Right atrium auricular region (tissue), 2 donors: ENCODE measurements around the gene STARD13. TPM values are rescaled to one million over a fixed set of nuclear protein-coding genes. Genes with fewer than 3 reads are reported as not detected.

ENCODE experiments used
- DNase-seq: peaks from one replicate; pipeline ENCODE4 v3.0.0-alpha.2; 2019; ENCODE audit warnings: low spot score
- H3K27ac ChIP-seq, 2 donors: fragments of 200-600 bp; sonication (generic); 1 replicate in 1 of 2; 2 replicates in 1 of 2; pipeline ENCODE4 v1.5.1; 2016 to 2019
- H3K27me3 ChIP-seq, 2 donors: fragments of 200-600 bp; sonication (generic); one replicate each; pipeline versions ENCODE4 v1.5.1 to v1.6.0; 2017 to 2019
- H3K36me3 ChIP-seq: fragments of 200-600 bp; sonication (generic); one replicate; pipeline ENCODE4 v1.5.1; 2016
- H3K4me1 ChIP-seq, 2 donors: fragments of 200-600 bp; sonication (generic); one replicate each; pipeline versions ENCODE4 v1.5.1 to v1.6.0; 2017 to 2019
- H3K4me3 ChIP-seq, 2 donors: fragments of 200-600 bp; sonication (generic); 1 replicate in 1 of 2; 2 replicates in 1 of 2; pipeline ENCODE4 v1.5.1; 2017 to 2019; ENCODE audit warnings: mild to moderate bottlenecking in 1 of 2, moderate library complexity in 1 of 2
- H3K9me3 ChIP-seq, 2 donors: fragments of 200-600 bp; sonication (generic); one replicate each; pipeline ENCODE4 v1.5.1; 2019
- total RNA-seq, 2 donors: library from RNA; depleted of rRNA; stranded (reverse); fragments of >200 nt; gene quantifications; one replicate each; pipeline ENCODE4 v1.1.0, GENCODE V29; 2016
- TF ChIP-seq, protein P1 (sequence below), 2 donors: fragments of 200-600 bp; sonication (generic); IDR thresholded peaks; one replicate each; pipeline ENCODE4 v1.5.1; 2019; ENCODE audit warnings: antibody characterized with exemption in 2 of 2

Gene STARD13
- total RNA-seq, 2 donors from 2014 or later = 21.6 to 23.3 TPM

DNA sequence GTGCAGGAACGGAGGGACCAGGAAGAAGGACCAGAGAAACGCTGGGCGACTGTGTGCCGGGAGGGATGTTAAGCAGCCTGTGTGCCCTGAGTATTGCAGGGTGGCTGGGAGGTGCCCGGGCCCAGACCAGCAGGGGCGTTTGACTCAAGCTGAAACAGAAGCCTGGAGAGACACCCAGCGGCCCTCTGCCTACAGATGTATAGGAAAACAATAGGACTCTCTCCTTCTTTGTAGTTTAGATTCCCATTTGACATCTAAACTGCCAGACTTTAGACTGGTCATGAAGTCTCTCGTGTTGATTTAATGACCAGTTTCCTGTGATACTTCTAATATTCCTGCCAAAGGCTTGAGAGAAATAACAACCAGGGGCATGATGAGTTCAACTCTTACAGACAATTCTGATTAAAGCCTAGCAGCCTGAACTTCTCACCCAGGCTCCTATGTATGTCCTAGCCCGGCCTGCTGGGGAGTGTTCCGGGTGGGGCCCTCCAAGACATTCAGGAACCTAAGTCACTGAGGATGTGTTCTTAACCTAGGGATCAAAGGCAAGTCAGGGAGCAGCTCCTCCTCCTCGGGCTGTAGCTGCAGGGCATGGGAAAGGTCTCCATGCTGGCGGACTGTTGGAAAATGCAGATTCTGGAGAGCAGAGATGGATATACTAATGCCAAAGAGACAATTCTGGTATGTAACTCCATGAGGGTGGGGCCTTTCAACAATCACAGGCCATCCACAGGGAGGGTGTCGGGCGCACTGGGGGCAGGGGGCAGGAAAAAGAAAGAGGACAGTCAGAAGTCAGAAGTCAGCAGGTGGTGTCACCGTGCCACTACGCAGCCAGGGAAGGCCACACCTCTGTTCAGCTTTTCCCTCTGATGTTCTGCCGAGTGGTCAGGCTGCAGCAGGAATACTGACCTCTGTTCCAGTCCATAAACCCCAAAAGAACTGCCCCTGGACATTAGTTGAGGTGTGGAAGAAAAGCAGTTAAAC lies 131.8 kb downstream of the STARD13 start:
- Histone ChIP-seq H3K27me3 (no peaks in the 10 kb centered on the region), H3K36me3 (no peaks in the 10 kb centered on the region), H3K4me3 (no peak overlapping the region), H3K27ac (peak overlapping the region; percentile 31 to 57), H3K9me3 (no peaks in the 10 kb centered on the region), H3K4me1 (peaks cover 0 to 26% of the 10 kb centered on the region in 2 donors)
- TF ChIP-seq, protein P1, sequence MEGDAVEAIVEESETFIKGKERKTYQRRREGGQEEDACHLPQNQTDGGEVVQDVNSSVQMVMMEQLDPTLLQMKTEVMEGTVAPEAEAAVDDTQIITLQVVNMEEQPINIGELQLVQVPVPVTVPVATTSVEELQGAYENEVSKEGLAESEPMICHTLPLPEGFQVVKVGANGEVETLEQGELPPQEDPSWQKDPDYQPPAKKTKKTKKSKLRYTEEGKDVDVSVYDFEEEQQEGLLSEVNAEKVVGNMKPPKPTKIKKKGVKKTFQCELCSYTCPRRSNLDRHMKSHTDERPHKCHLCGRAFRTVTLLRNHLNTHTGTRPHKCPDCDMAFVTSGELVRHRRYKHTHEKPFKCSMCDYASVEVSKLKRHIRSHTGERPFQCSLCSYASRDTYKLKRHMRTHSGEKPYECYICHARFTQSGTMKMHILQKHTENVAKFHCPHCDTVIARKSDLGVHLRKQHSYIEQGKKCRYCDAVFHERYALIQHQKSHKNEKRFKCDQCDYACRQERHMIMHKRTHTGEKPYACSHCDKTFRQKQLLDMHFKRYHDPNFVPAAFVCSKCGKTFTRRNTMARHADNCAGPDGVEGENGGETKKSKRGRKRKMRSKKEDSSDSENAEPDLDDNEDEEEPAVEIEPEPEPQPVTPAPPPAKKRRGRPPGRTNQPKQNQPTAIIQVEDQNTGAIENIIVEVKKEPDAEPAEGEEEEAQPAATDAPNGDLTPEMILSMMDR (IDR thresholded peaks at IDR 0.05) = no peak
- peak; percentile 75 for DNase-seq

DNA sequence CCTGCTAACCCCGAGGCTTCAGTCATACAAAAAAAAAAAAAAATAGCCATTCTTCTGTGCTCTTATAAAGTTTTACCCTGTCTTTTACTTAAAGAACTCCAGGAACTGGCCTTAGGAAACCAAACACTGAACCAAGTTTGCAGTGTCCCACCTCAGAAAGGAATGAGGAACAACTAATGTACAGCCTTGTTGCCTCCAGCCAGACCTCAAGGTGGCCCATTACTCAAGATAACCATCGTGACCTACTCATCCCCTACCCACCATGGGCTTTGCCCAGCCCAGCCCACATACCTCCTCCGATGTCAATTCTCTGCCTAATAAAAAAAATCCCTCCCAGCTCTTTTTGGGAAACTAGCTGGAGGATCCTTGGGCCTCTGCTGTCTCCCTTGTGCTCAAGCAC lies 133.2 kb downstream of the STARD13 start:
- Histone ChIP-seq H3K36me3 (no peaks in the 10 kb centered on the region), H3K27me3 (no peaks in the 10 kb centered on the region), H3K9me3 (no peaks in the 10 kb centered on the region), H3K27ac (peak overlapping the region in 1 of 2 donors; percentile 22), H3K4me1 (peaks cover 0 to 26% of the 10 kb centered on the region in 2 donors), H3K4me3 (no peak overlapping the region)
- DNase-seq = no peak
- TF ChIP-seq, protein P1 (IDR thresholded peaks at IDR 0.05) = no peak

DNA sequence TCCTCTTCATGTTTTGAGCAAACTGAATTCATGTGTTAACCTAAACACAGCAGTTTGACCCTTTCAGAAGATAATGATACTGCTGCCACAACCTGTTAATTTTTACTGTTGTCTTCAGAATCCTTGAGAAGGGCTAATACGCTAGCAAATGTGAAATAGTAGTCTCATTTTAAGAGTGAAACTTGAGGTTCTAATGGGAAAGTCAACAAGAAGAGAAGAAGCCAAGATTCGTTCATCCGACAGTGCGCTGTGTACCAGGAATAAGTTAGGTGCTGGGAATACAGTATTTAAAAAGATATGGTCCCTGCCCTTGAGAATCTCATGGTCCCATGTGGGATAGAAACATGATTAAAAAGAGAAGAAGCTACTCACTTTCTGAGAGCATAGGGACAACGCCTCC lies 134.9 kb downstream of the STARD13 start:
- H3K4me3 ChIP-seq = no peak overlapping the region
- no peak overlapping the region for H3K27ac ChIP-seq
- H3K27me3 ChIP-seq = no peaks in the 10 kb centered on the region
- H3K9me3 ChIP-seq = no peaks in the 10 kb centered on the region
- H3K36me3 ChIP-seq = no peaks in the 10 kb centered on the region
- no peak for DNase-seq
- peaks cover 0 to 30% of the 10 kb centered on the region in 2 donors for H3K4me1 ChIP-seq
- TF ChIP-seq, protein P1 (IDR thresholded peaks at IDR 0.05) = no peak

DNA sequence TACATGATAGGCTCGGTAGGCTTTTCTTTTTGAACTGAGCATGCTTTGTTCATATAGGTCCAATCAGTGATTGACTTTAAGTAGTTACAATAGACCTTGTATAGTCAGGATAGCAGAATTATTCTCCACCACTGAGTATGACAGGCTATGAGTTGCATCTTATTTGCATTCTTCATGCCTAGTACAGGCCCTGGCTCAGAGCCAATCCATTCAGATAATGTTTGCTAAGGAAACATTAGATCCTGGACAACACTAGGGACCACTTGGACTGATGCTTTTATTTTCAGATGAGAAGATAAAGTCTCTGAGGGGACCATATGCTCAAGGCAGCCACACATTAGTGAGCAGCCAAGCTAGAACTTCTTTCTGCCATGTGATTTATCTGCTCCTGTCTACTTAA lies 135.4 kb downstream of the STARD13 start:
- TF ChIP-seq, protein P1 (IDR thresholded peaks at IDR 0.05) = no peak
- Histone ChIP-seq H3K27ac (no peak overlapping the region), H3K9me3 (no peaks in the 10 kb centered on the region), H3K36me3 (no peaks in the 10 kb centered on the region), H3K27me3 (no peaks in the 10 kb centered on the region), H3K4me1 (peaks cover 0 to 30% of the 10 kb centered on the region in 2 donors), H3K4me3 (no peak overlapping the region)
- no peak for DNase-seq

DNA sequence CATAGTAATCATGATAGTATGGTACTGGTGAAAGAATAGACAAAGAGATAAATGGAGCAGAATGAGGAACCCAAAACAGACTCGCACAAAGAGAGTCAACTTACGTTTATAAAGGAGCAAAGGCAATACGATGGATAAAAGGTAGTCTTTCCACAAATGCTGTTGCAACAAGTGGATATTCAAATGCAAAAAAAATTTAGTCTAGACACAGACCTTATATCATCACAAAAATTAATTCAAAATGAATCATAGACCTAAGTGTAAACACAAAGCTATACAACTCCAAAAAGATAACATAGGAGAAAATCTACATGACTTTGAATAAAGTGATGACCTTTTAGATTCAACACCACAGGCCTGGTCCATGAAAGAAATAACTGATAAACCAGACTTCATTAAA lies 137.7 kb downstream of the STARD13 start:
- H3K27me3 ChIP-seq = no peaks in the 10 kb centered on the region

More for the DNA sequence above, 137.7 kb downstream of the STARD13 start:
- peaks cover 5% of the 10 kb centered on the region for H3K36me3 ChIP-seq
- no peaks in the 10 kb centered on the region for H3K9me3 ChIP-seq
- no peak overlapping the region for H3K4me3 ChIP-seq
- TF ChIP-seq, protein P1 (IDR thresholded peaks at IDR 0.05) = no peak
- H3K27ac ChIP-seq = no peak overlapping the region
- peaks cover 0 to 22% of the 10 kb centered on the region in 2 donors for H3K4me1 ChIP-seq
- no peak for DNase-seq
